Uterus (tissue), 4 donors: ENCODE results near the gene POLR3B. TPM values are rescaled to one million over a fixed set of nuclear protein-coding genes. Genes with fewer than 3 reads are reported as not detected.

Experiments
- DNase-seq, 2 donors: peaks; one replicate each; pipeline ENCODE4 v3.0.0-alpha.2; 2019 to 2020
- H3K27ac ChIP-seq, 2 donors: fragments of 200-600 bp; sonication (generic); 1 replicate in 1 of 2; 2 replicates in 1 of 2; pipeline ENCODE4 v1.5.1; 2016 to 2018
- H3K27me3 ChIP-seq, 2 donors: fragments of 200-600 bp; sonication (generic); one replicate each; pipeline ENCODE4 v1.5.1; 2018 to 2019; ENCODE audit warnings: control low read depth in 1 of 2
- H3K36me3 ChIP-seq, 2 donors: fragments of 200-600 bp; sonication (generic); one replicate each; pipeline ENCODE4 v1.5.1; 2019; ENCODE audit warnings: control low read depth in 1 of 2
- H3K4me1 ChIP-seq, 2 donors: fragments of 200-600 bp; sonication (generic); one replicate each; pipeline ENCODE4 v1.5.1; 2018 to 2019; ENCODE audit warnings: control low read depth in 1 of 2
- H3K4me3 ChIP-seq, 2 donors: fragments of 200-600 bp; sonication (generic); 1 replicate in 1 of 2; 2 replicates in 1 of 2; pipeline ENCODE4 v1.5.1; 2018 to 2019; ENCODE audit warnings: mild to moderate bottlenecking in 1 of 2
- H3K9me3 ChIP-seq, 2 donors: fragments of 200-600 bp; sonication (generic); one replicate each; pipeline ENCODE4 v1.5.1; 2019; ENCODE audit warnings: control low read depth in 1 of 2
- CTCF ChIP-seq, 4 experiments: fragments of 200-600 bp in 2 of 4; fragments of 450-650 bp in 2 of 4; sonication (generic) in 2 of 4; IDR thresholded peaks; one replicate each; pipeline ENCODE4 v1.5.1; 2016 to 2019; ENCODE audit warnings: antibody characterized with exemption in 4 of 4, mild to moderate bottlenecking in 2 of 4, moderate library complexity in 1 of 4
- POLR2A ChIP-seq, 2 donors: fragments of 450-650 bp; IDR thresholded peaks; one replicate each; pipeline ENCODE4 v1.6.1; 2016; ENCODE audit warnings: antibody characterized with exemption in 2 of 2, mild to moderate bottlenecking in 1 of 2, moderate library complexity in 1 of 2
- intact Hi-C: fragments of 100-400 bp; cut with DNase I; formaldehyde crosslinking; loops from one replicate; pipeline ENCODE4 v1.15.1; 2023; ENCODE audit warnings: low total_unique reads
- total RNA-seq, 4 donors: library from RNA; depleted of rRNA in 3 of 4; stranded (reverse); fragments of >200 nt in 3 of 4; gene quantifications; one replicate each; pipeline versions ENCODE4 v1.1.0 to v1.2.4, GENCODE V29; 2014 to 2023
- donor health status: DM: yes; HTN: yes; CAD: no.

Gene POLR3B
- total RNA-seq, 4 donors from 2014 or later: 8.8 to 20.7 (median 11.0) TPM

GRCh38 chr12:106386813-106387535 is 29.4 kb downstream of the POLR3B start:
- no peak for DNase-seq

GRCh38 chr12:106387848-106388377 is 30.4 kb downstream of the POLR3B start:
- intact Hi-C loops: loop anchor here (10.0 kb wide), 1 partner anchor 537 kb away; no protein-coding TSS in a partner anchor
- no peaks in the 10 kb centered on the region for H3K36me3 ChIP-seq
- no peak overlapping the region for H3K4me3 ChIP-seq

More at GRCh38 chr12:106386813-106387535, 29.4 kb downstream of the POLR3B start:
- H3K9me3 ChIP-seq: no peaks in the 10 kb centered on the region
- TF ChIP-seq CTCF (IDR thresholded peaks at IDR 0.05) (no peak), POLR2A (IDR thresholded peaks at IDR 0.05) (no peak)
- no peak overlapping the region for H3K4me3 ChIP-seq
- no peaks in the 10 kb centered on the region for H3K27me3 ChIP-seq
- H3K36me3 ChIP-seq: no peaks in the 10 kb centered on the region
- no peak overlapping the region for H3K27ac ChIP-seq
- H3K4me1 ChIP-seq: no peaks in the 10 kb centered on the region
- intact Hi-C loops: loop anchor here (10.0 kb wide), 1 partner anchor 538 kb away; no protein-coding TSS in a partner anchor

GRCh38 chr12:106389151-106389550 is 31.6 kb downstream of the POLR3B start:
- Histone ChIP-seq H3K4me1 (no peaks in the 10 kb centered on the region), H3K9me3 (no peaks in the 10 kb centered on the region), H3K36me3 (no peaks in the 10 kb centered on the region), H3K27ac (no peak overlapping the region), H3K27me3 (no peaks in the 10 kb centered on the region), H3K4me3 (no peak overlapping the region)
- intact Hi-C loops: loop anchor here (10.0 kb wide), 1 partner anchor 536 kb away; no protein-coding TSS in a partner anchor
- TF ChIP-seq POLR2A (IDR thresholded peaks at IDR 0.05) (no peak), CTCF (IDR thresholded peaks at IDR 0.05) (no peak)
- DNase-seq: no peak

More at GRCh38 chr12:106387848-106388377, 30.4 kb downstream of the POLR3B start:
- no peaks in the 10 kb centered on the region for H3K9me3 ChIP-seq
- no peak overlapping the region for H3K27ac ChIP-seq
- TF ChIP-seq CTCF (IDR thresholded peaks at IDR 0.05) (no peak), POLR2A (IDR thresholded peaks at IDR 0.05) (no peak)
- DNase-seq: no peak
- no peaks in the 10 kb centered on the region for H3K27me3 ChIP-seq
- H3K4me1 ChIP-seq: no peaks in the 10 kb centered on the region

- H3K27ac ChIP-seq: no peak overlapping the region
- no peak for TF ChIP-seq POLR2A (IDR thresholded peaks at IDR 0.05)
- TF ChIP-seq CTCF (IDR thresholded peaks at IDR 0.05): no peak
- intact Hi-C loops: no loop called here
- no peaks in the 10 kb centered on the region for H3K36me3 ChIP-seq
- H3K4me1 ChIP-seq: no peaks in the 10 kb centered on the region
- H3K27me3 ChIP-seq: no peaks in the 10 kb centered on the region
- H3K4me3 ChIP-seq: no peak overlapping the region
- DNase-seq: no peak
- no peaks in the 10 kb centered on the region for H3K9me3 ChIP-seq
Observed at GRCh38 chr12:106392759-106393158, 35.2 kb downstream of the POLR3B start.

- no peak for DNase-seq
- H3K4me1 ChIP-seq: no peaks in the 10 kb centered on the region
- TF ChIP-seq POLR2A (IDR thresholded peaks at IDR 0.05): no peak
- no peak for TF ChIP-seq CTCF (IDR thresholded peaks at IDR 0.05)
- no peaks in the 10 kb centered on the region for H3K27me3 ChIP-seq
- H3K36me3 ChIP-seq: no peaks in the 10 kb centered on the region
- no peaks in the 10 kb centered on the region for H3K9me3 ChIP-seq
- intact Hi-C loops: no loop called here
- H3K27ac ChIP-seq: no peak overlapping the region
- no peak overlapping the region for H3K4me3 ChIP-seq
Observed at GRCh38 chr12:106409878-106410277, 52.3 kb downstream of the POLR3B start.
